COR-L47 (cell line): ENCODE data around the gene DAB1.

Experiments
- DNase-seq: peaks from one replicate; lab custom pipeline; 2025; lab: John Stamatoyannopoulos, UW

Gene DAB1

DNA sequence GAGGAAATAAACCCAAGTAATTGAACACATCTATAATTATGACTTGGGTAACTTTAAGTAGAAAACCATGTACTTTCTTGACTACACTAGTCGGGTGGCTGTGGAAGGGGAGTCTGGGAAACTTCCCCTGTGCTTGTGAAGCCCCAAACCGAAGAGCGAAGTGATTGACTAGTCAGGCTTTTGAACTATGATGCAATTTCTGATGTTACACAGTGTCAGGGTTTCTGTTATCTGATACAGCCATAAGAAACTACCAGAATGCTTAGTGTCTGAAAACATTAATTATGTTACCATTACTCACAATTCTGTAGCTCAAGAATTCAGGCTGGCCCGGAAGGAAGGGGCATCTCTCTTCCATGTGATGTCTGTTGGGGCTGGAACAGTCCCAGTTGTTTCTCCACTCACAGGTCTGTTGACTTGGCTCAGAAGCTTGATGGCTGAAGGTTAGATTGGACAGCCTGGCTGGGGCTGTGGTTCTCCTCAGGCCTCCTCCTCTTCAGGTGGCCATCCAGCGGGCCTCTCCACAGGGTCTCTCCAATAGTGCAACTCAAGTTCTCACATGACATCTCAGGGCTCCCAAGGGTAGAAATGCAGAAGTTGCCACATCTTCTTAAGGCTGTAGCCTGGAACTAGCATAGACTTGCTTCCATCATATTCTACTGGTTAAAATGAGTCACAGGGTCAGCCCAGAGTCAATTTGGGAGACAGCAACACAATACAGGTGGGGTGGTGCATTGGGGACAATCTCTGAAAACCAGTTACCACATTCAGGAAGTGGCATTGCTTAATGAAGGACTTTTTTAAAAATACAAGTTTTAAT is 449.7 kb downstream of the DAB1 start:
- no peak for DNase-seq

DNA sequence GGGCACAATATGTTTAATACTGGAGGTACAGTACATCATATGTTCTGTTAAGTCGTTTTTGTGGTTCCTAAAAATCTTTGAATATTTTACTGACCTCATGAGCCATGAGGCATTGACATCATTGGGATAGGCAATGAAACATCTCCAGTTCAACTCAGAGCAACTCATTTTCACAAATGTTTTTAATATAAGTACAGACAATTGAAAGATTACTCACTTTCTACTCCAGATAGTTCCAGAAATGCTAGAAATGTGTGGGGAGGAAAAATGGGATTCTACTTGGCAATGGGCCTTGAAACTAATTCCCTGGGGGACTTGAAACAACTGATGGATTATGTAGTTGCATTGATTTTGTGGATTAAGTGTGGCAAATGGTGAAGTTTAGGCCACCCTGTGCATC is 450.9 kb downstream of the DAB1 start:
- no peak for DNase-seq

DNA sequence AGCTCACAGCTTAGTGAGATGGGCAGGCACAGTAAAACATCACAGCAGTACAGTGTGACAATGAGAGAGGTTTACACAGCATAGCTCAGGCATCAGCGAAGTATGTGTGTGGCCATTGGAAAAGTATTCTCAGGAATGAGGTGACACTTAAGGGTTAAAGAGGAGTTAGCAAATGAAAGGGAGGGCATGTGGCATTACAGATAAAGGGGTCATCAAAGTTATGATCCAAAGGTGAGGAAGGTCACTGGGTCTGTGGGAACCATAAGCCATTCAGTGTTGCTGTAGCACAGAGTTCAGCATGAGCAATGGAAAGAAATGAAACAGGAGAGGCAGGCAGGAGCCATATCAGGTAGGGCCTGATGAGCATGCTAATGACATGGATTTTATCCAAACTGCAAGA is 453.6 kb downstream of the DAB1 start:
- DNase-seq, result no peak

DNA sequence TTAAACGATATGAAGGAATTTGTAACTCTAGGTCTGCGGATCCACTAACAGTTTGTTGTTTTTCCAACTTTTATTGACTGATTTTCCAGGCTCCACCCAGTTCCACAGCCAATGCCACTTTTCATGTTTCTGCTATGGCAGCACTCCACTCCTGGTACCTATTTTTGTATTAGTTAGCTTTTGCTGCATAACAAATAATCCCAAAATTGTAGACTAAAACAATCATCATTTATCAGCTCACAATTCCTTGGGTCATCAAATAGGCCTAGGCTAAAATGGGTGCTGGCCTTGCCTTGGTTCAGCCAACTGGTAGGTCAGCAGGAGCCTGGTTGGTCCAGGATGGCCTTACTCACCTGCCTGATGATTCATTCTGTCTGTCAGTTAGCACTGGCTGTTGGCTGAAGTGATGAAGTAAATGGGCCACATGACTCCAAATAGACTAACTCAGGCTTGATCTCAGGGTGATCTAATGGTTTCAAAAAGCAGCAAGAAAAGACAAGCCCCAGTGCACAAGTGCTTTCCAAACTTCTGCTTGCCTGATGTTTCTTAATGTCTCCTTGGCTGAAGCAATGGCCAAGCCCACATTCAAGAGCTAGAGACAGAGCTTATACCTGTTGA is 454.9 kb downstream of the DAB1 start:
- DNase-seq, result no peak

- no peak for DNase-seq
These were observed 455.7 kb downstream of the DAB1 start for GRCh38 chr1:56967900-56968832.

GRCh38 chr1:56967355-56967754 is 456.5 kb downstream of the DAB1 start:
- no peak for DNase-seq

GRCh38 chr1:56966698-56966999 is 457.2 kb downstream of the DAB1 start:
- no peak for DNase-seq

DNA sequence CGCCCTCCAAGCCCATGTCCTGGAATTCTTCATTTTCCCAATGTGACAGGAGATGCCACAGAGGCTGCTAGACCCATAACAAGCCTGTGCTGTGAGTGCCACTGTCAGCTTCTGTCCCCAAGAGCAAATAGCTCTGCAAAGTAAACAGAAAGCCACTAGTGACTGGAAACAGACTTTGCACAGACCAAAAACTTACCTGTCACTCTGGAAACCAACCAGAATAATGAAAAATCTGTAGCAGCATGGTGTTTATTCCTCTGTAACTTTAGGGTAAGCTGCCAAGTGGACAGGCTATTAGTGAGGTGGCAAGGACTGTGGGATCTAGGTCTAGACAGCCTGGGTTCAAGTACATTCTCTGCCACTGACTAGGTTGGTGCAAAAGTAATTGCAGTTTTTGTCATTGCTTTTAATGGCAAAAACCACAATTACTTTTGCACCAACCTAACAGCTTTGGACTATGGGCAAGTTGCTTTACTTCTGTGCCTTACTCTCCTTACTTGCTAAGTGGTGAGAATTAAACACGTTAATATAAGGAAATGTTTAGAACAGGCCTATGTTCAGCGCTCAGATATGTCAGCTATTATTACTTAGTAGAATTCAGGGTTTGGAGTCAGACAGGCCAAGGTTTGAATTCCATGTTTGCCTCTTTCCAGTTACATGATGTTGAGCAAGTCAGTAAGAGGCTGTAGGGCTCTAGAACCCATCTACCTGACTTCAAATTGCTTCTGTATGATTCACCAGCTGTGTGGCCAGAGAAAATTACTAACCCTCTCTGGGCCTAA is 457.8 kb downstream of the DAB1 start, which contains the start of gene C8B:
Gene C8B, minus strand, starts transcription at position 100 of the 782 bp plus-strand sequence. Its CDS starts 67 bp downstream, at position 33.
- no peak for DNase-seq

GRCh38 chr1:56965191-56965590 is 458.7 kb downstream of the DAB1 start:
- no peak for DNase-seq

GRCh38 chr1:56964349-56965017 is 459.4 kb downstream of the DAB1 start:
- DNase-seq, result no peak

DNA sequence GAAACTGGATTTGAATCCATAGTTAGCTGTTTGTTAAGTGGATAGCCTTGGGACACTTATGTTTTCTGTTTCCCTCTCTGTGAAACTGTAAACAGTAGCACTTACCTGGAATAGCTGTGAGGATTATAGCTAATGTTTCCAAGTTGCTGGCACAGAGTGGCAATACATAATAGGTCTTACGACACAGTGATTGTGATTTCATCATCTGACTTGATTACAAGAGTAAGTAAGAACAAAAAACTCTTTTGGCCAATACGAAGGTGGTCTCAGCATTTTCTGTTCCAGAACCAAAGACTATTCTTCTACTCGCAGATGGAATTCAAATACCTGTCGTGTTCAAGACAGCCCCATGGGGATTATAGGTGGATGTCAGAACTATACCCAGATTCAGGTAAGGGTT is 460.2 kb downstream of the DAB1 start:
- no peak for DNase-seq

- no peak for DNase-seq
These were observed 462.4 kb downstream of the DAB1 start for GRCh38 chr1:56961426-56961825.

- DNase-seq, result no peak
These were observed 465.3 kb downstream of the DAB1 start for GRCh38 chr1:56958526-56958925.

GRCh38 chr1:56957931-56958330 is 465.9 kb downstream of the DAB1 start:
- no peak for DNase-seq

GRCh38 chr1:56954664-56955063 is 469.2 kb downstream of the DAB1 start:
- DNase-seq, result no peak

DNA sequence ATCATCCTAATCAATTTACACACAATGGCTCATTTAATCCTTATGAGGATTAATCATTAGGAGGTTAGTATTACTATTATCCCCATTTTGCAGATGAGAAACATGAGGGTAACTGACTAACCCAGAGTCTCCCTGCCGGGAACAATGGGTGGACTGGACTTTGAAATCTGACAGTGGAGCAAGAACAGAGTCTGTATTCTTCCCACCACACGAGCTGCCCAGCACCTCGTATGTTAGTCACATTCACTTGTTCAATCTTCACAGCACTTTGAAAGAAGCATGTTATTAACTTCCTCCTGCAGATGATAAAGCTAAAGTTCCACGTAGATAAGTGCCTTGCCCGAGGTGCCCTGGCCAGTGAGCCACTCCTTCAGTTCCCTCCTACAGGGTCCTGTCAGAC is 470.5 kb downstream of the DAB1 start:
- DNase-seq, result no peak

DNA sequence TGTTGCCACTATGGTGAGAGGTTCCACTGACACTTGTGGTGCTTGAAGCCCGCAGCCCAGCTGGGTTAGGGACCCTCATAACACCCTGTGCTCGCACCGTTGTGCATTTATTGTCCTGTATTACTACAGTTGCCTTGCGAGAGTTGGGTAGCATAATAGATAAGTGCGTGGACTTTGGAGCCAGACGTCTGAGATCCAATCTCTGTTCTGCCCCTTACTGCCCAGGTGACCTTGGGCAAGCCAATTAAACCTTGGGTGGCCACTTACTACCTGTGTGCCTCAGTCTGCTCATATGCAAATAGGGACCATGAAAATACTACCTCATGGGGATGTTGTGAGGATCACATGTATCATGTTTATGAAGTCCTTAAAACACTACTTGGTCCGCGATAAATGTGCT is 471.4 kb downstream of the DAB1 start:
- no peak for DNase-seq

DNA sequence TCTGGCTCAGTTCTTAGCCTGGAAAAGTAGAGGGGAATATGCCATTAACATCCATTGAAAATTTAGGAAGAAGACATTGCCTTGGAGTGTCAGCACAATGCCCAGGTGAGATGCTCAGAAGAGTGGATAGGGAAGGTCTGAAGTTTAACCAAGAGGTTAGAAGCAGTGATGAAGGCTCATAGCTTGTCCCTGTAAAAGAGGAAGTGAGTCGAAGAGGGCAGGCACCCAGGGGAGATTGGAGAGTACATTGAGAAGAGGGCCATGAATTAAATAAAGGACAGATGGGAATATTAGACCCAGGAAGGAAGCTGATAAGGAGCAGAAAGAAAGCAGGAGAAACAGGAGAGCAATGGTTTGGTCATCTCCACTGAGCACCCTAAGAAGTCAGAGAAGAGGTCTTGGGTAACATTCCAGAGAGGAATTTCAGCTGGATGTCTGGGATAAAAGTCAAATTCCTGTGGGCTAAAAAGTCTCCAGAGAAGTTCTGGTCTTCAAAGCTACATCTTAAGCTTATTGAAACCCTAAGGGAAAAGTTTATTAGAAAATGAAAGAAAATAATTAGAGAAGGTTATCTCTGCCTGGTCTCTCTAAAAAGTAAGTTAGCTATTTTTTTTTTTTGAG is 475.3 kb downstream of the DAB1 start:
- no peak for DNase-seq
